ENCODE measurements around the gene CCDC167.

CCDC167 gene

DNA sequence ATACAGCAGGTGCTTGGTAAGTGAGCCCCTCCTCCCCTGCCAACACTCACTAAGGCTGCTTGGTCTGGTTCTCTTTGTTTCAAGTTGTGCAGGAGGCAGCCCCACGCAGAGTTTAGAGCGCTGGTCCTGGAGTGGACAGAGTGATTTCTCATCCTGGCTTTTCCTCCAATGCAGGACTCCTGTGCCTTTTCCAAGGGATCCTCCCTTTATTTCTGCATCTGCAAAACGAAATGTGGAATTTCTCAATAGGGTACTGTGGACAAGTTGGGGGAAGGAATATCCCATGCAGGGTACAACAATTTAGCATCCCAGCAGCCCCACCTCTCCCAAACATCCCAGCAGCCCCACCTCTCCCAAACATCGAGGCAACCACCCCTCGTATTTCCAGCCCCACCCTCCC lies 30.6 kb upstream of the CCDC167 start:
- no peak for DNase-seq (ENCODE audit: low read depth in 2 of 2)

DNA sequence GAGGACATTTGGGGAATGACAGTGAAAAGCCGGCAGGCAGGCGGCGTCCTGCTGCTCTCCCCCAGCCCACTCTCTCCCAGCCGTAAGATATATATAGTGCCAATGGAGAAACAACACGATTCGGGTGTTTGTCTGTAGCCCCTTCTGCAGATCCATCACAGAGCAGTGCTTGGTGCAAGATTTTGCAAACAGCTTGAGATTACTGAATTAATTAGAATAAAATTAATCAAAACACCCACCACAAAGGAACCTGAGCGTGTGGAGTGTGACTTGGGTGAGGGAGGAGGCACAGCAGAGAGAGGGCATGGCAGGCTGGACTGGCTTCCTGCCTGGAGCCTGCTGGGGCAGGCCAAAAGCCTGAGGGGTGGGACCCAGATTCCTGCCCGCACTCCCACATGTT lies 28.8 kb upstream of the CCDC167 start:
- DNase-seq (ENCODE audit: low read depth in 2 of 2) = no peak

DNA sequence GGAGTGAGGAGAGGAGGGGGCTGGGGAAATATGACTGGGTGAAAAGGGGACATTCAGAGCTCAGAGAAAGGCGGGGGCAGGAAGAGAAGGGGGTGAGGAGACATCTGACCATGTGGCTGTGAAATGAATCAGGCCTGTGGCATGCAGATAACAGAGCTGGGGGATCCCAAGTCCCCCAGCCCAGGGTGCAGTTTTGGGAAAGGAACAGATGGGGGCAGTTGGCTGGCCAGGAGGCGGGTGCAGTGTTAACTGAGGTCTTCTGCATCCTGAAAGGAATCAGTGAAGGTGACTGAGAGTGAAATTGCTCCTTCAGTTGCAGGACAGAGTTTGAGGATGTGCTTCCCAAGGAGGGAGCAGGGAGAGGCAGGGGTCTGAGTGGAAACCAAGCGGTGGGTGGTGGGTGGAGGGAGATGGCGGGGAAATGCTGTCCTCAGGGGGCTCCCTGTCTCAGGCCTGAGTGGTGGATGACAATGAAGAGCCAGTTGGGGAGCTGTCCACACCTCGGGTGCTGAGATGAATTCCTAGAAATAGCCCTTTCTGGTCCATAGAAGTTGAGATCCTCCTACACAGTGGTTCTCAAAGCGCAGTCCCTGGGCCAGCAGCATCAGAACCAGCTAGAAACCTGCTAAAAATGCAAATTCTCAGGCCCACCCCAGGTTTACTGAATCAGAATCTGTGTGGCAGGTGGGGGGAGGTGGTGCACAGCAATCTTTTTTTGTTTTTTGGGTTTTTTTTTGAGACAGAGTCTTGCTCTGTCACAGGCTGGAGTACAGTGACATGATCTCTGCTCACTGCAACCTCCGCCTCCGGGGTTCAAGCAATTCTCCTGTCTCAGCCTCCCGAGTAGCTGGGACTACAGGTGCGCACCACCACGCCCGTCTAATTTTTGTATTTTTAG lies 26.0 kb upstream of the CCDC167 start:
- DNase-seq (ENCODE audit: low read depth in 2 of 2) = no peak

DNA sequence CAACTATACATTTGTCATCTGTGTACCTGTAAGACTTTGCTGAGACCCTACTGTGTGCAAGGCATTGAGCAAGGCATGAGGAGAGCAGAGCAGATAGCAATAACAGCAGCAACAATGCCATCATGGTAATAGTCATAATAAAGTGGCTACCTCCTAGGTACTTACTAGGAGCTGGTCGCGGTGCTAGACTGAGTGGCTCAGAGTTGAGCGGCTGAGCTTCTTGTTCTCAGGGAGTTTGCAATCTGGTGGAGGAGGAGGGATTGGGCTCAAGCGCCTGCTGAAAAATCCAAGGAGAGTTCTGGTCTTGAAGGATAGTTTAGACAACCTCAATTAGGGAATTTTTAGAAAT lies 25.3 kb upstream of the CCDC167 start:
- no peak for DNase-seq (ENCODE audit: low read depth in 2 of 2)

DNA sequence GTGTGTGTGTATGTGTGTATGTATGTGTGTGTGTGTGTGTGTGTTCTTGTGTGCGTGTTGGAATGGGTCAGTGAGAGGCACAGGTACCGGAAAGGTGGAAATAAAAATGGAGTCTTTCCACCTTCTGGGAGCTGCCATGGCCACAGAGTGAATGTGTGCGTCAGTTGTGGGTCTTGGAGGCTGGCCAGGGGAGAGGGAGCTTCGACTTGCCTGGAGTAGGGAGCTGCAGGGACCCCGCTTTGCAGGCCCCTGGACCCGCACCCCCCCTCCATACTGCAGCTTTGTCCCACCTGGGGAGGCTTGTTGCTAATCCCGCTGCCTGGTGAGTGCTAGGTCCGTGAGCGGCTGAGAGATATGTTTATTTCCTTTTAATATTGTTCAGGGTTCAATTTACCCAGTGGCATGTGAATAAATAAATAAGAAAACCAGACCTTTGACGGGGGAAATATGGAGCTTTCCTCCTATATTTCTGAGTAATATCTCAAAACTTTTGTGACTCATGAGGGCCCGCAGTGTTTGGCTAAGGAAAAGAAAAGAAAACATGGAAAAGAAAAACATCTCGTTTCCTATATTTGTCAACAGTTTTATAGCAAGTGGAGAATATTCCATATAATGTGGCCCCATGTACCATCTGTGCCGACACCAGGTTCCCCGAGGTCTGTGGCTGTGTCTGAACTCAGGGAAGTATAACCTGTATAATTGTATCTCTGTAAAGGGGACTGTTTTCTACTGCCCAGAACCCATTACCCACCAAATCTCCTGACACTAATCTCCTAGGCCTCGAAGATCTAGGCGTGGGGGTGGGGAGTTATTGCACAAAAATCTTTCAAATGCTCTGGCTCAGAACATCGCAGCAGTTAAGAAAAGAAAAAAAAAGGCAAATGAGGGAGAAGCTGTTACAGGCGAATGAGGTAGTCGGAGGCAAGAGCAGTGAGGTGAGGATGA lies 24.6 kb upstream of the CCDC167 start:
- no peak for DNase-seq (ENCODE audit: low read depth in 2 of 2)

GRCh38 chr6:37523412-37523811 lies 23.7 kb upstream of the CCDC167 start:
- DNase-seq (ENCODE audit: low read depth in 2 of 2) = no peak

DNA sequence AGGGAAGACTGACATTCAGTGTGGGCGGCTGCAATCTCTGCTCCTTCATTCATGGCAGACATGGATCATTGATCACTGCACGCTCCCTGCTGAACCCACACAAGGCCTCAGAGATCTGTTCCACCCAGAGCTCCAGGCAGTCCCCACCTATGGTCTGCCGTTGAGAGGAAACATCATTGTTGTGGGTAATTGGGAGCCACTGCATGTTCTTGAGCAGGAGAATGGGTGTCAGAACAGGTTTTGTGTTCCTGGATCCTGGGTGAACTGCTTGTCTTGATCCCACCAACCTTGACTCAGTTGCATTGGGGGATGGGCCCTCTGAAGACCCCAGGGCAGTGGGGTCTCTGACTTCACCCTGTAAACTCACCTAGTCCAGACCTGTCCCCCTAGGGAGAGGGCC lies 23.1 kb upstream of the CCDC167 start:
- DNase-seq (ENCODE audit: low read depth in 2 of 2) = no peak

DNA sequence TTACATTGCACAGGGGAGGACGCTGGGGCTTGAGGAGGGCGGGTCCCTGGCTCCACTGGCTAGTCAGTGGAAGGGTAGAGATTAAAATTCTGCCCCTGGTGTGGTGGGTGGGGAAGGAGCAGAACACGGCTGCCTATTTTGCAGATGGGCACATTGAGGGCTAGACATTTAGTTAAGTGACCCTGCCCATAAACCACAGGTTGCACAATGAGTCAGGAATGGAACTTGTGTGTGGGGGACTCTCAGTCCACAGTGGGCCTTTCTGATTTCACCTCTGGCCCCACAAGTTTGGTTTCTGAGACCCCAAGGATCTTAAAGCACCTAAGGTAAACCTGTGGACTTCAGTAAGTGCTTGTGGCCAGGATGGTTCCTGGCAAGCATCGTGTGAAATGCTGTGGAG lies 22.0 kb upstream of the CCDC167 start:
- no peak for DNase-seq (ENCODE audit: low read depth in 2 of 2)

GRCh38 chr6:37520926-37521325 lies 21.2 kb upstream of the CCDC167 start:
- DNase-seq (ENCODE audit: low read depth in 2 of 2) = no peak

DNA sequence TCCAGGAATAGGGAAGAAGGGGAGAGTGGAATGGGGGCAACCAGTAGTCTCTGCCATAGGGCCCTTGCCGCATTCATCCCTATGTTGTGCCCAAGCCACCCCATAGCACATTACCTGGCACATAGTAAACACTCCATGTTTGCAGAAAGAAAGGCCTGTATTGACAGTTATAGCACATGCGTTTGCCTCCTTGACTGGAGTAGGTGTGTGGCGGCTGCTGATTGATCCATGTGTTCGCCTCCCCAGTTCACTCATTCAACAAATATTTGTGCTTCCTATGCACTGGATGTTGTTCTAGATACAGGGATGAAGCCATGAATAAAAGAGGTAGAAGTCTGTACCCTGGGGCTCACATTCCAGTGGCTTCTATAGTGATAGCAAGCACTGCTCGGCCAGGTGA lies 19.8 kb upstream of the CCDC167 start:
- DNase-seq (ENCODE audit: low read depth in 2 of 2) = no peak

- no peak for DNase-seq (ENCODE audit: low read depth in 2 of 2)
Measured at GRCh38 chr6:37518116-37518515, 18.4 kb upstream of the CCDC167 start.

- peak; percentile 37 to 54 for DNase-seq (ENCODE audit: low read depth in 2 of 2)
Measured at GRCh38 chr6:37517411-37517812, 17.7 kb upstream of the CCDC167 start.

- DNase-seq (ENCODE audit: low read depth in 2 of 2) = no peak
Measured at GRCh38 chr6:37516920-37517405, 17.3 kb upstream of the CCDC167 start.

DNA sequence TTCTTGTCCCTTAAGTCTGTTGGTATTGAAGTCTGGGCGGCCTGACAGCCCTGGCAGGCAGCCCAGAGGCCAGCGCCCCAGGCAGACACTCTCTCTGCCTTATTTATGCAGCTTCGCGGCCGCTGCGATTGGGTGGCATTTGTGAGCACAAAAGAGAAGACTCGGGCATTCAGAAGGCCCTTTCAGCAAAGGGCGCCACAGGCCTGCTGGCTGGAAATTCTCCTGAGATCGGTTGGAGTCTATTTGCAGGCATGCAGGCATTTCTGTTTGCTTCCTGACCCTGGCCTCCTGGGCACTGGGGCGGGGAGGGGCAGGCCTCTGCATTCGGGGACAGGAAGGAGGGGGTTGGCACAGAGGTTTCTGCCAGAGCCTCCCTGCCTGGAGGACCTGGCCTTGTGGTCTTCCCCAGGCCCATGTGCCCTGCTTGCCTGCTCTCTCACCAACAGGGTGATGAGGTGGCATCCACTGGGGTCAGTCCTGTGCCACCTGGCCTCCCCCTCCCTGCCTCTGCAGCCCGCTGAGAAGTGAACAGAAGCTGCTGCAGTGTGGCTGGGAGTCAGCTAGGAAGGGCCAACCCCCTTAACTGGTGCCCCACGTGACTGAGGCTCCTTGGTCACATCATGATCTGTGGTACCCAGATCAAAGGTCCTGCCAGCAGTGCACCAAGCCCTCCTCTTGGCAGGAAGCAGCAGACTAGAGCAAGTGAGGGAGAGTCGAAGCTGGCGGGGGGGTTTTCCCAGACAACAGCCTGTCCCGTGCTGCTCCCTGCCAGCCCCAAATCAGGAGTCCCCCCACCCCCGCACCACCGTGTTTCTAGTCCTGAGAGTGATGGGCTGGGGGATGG lies 16.6 kb upstream of the CCDC167 start:
- DNase-seq (ENCODE audit: low read depth in 2 of 2) = peak; percentile 73 to 79

- DNase-seq (ENCODE audit: low read depth in 2 of 2) = no peak
Measured at GRCh38 chr6:37515712-37516075, 16.0 kb upstream of the CCDC167 start.

- DNase-seq (ENCODE audit: low read depth in 2 of 2) = no peak
Measured at GRCh38 chr6:37514837-37515236, 15.1 kb upstream of the CCDC167 start.

- DNase-seq (ENCODE audit: low read depth in 2 of 2) = peak in 1 of 2 donors; percentile 36
Measured at GRCh38 chr6:37514321-37514771, 14.7 kb upstream of the CCDC167 start.

DNA sequence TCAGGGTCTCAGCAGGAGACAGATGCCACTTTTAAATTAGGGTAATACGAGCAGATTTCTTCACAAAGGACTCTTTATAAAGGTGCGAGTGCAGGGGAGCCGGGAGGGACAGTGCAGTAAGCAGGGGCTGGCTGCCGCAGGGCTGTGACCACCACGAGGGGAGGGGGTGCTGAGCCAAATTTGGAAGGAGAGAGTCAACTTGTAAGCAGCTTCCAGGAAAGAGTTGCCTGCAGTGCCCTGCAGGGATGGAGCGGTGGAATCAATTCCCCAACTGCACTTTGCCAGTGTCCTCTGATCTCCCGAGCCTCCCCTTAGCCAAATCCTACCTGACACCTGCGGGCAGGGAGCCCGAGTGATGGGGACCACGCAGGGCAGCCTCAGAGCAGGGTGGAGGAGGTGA lies 13.9 kb upstream of the CCDC167 start:
- DNase-seq (ENCODE audit: low read depth in 2 of 2) = no peak

- DNase-seq (ENCODE audit: low read depth in 2 of 2) = no peak
Measured at GRCh38 chr6:37513155-37513554, 13.5 kb upstream of the CCDC167 start.

- no peak for DNase-seq (ENCODE audit: low read depth in 2 of 2)
Measured at GRCh38 chr6:37512400-37513011, 12.8 kb upstream of the CCDC167 start.

DNA sequence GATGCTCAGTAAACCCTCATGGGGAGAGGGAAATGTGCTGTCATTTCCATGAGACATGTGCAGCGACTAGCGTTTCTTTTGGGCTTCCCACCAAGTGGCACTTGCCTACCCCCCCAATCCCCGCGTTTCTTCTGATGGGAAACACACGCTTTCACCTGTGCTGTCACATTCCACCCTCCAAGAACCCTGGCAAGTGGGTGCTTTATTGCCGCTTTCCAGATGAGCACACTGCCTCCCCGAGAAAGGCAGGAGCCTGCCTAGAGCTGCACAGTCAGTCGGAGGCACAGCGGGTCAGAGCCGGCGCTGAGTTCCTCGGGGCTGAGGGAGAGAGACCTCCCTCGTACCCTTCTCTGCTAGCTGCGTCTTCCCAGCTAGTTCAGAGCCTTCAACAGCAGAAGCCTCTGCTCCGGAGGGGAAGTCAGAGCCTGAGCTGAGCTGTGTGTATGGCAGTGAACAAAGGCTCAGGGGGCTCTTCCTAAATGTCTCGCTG lies 12.3 kb upstream of the CCDC167 start:
- DNase-seq (ENCODE audit: low read depth in 2 of 2) = no peak
